NT2/D1 (cell line): ENCODE results near the gene TMPRSS2.

Experiments used
- DNase-seq: peaks from one replicate; pipeline ENCODE4 v3.0.0-alpha.2; 2011; ENCODE audit warnings: low read depth, low spot score
- H3K27me3 ChIP-seq: 2 replicates; pipeline ENCODE4 v1.6.0; 2011; ENCODE audit warnings: mild to moderate bottlenecking; ENCODE audit not compliant: insufficient read length, insufficient read depth
- H3K36me3 ChIP-seq: 2 replicates; pipeline ENCODE4 v1.6.1; 2011; ENCODE audit warnings: mild to moderate bottlenecking, low read length, mixed read lengths; ENCODE audit not compliant: insufficient read depth, insufficient read length
- H3K4me1 ChIP-seq: 2 replicates; pipeline ENCODE4 v1.5.1; 2011; ENCODE audit not compliant: insufficient read depth, insufficient read length
- H3K4me3 ChIP-seq: 2 replicates; pipeline ENCODE4 v1.5.1; 2011; ENCODE audit warnings: low read depth; ENCODE audit not compliant: insufficient read length
- H3K9ac ChIP-seq: 2 replicates; pipeline ENCODE4 v1.6.0; 2011; ENCODE audit warnings: low read depth; ENCODE audit not compliant: insufficient read length
- H3K9me3 ChIP-seq: 2 replicates; pipeline ENCODE4 v1.5.1; 2011; ENCODE audit warnings: mild to moderate bottlenecking, low read length; ENCODE audit not compliant: insufficient read depth
- SUZ12 ChIP-seq: IDR thresholded peaks from 2 replicates; pipeline ENCODE4 v1.6.1; 2011; ENCODE audit not compliant: insufficient read length, insufficient read depth; ENCODE audit errors: extremely low read depth
- YY1 ChIP-seq: IDR thresholded peaks from 2 replicates; pipeline ENCODE4 v1.6.1; 2011; ENCODE audit not compliant: insufficient read length, insufficient read depth
- ZNF274 ChIP-seq: IDR thresholded peaks from 2 replicates; pipeline ENCODE4 v1.6.1; 2011; ENCODE audit warnings: mild to moderate bottlenecking, low read depth, low read length

TMPRSS2 gene

DNA sequence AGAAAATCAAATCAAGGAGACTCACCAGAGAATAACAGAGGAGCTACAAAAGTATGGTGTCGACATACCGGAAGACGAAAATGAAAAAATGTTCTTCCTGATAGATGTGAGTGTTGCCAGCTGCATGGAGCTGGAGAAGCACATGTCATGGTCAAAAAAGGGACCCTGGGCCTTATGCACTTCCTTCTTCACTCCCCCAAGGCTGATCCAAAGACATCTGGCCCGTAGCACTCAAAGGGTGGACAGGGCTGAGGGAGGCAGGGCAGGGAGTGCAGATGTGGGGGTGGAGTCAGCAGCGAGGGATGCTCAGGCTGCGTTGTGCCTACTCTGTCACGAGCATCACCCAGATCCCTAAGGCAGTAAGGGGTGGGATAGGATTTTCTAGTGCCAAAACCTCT lies 62.5 kb downstream of the TMPRSS2 start:
- no peak overlapping the region for H3K9ac ChIP-seq
- H3K27me3 ChIP-seq, result no peaks in the 10 kb centered on the region
- no peaks in the 10 kb centered on the region for H3K4me1 ChIP-seq
- no peak overlapping the region for H3K4me3 ChIP-seq
- H3K36me3 ChIP-seq, result no peaks in the 10 kb centered on the region
- no peak for TF ChIP-seq ZNF274
- no peak for TF ChIP-seq SUZ12
- no peak for TF ChIP-seq YY1
- no peaks in the 10 kb centered on the region for H3K9me3 ChIP-seq
- no peak for DNase-seq

DNA sequence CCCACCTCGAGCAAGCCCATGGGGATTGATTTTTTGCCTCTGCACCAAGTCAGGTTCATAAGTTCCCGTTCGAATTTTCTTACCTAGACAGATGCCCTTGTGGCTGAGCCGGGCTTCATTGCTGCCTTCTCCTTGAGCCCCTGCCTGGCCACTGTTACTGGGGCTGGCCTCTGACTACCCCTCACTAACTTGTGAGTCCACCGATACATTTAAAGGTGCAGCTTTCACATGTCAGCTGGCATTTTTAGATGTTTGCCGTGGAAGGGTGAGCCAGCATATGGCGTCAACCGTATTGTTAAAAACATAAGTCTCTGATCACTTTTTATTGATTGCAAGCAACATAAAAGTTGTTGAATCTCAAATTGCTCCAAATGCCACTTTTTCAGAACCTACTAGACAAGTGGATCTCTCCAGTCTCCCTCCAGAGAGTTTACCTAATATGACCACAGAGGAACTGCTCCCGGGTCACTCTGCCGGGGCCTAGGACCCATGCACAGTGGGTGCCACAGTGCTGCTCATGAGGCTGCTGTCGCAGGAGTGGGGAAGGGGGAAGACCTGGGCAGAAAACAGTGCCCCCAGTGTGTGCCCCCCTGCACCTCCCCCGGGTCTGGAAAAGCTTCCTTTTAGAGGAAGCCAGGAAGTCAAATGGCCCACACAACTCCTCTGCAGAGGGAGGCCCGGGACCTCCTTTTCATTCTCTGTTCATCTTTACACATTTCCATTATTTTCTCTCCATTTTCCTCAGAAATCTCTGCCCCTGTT lies 63.1 kb downstream of the TMPRSS2 start:
- no peak overlapping the region for H3K9ac ChIP-seq
- H3K9me3 ChIP-seq, result no peaks in the 10 kb centered on the region
- no peaks in the 10 kb centered on the region for H3K27me3 ChIP-seq
- H3K4me1 ChIP-seq, result no peaks in the 10 kb centered on the region
- no peaks in the 10 kb centered on the region for H3K36me3 ChIP-seq
- DNase-seq, result no peak
- H3K4me3 ChIP-seq, result no peak overlapping the region
- TF ChIP-seq YY1 (no peak), SUZ12 (no peak), ZNF274 (no peak)

DNA sequence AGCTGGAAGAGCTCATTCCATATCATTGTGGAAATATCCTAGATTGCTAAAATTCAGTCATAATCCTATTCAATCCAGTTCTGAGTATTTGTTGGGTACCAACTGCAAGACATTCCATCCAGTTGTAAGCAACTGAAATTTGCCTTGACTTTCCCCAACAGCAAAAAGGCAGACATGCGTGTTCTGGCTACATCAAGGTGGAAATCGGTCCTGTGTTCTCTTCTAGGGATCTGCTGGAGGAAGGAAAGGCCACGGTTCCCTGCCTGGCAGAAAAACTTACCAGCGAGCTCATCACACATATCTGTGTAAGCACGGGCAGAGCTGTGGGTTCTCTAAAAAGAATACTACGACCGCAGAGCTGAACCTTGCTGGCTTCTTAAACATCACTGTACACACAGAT lies 64.4 kb downstream of the TMPRSS2 start:
- Histone ChIP-seq H3K9ac (no peak overlapping the region), H3K4me3 (no peak overlapping the region), H3K4me1 (no peaks in the 10 kb centered on the region), H3K27me3 (no peaks in the 10 kb centered on the region), H3K9me3 (no peaks in the 10 kb centered on the region), H3K36me3 (no peaks in the 10 kb centered on the region)
- no peak for TF ChIP-seq ZNF274
- TF ChIP-seq YY1, result no peak
- TF ChIP-seq SUZ12, result no peak
- no peak for DNase-seq

DNA sequence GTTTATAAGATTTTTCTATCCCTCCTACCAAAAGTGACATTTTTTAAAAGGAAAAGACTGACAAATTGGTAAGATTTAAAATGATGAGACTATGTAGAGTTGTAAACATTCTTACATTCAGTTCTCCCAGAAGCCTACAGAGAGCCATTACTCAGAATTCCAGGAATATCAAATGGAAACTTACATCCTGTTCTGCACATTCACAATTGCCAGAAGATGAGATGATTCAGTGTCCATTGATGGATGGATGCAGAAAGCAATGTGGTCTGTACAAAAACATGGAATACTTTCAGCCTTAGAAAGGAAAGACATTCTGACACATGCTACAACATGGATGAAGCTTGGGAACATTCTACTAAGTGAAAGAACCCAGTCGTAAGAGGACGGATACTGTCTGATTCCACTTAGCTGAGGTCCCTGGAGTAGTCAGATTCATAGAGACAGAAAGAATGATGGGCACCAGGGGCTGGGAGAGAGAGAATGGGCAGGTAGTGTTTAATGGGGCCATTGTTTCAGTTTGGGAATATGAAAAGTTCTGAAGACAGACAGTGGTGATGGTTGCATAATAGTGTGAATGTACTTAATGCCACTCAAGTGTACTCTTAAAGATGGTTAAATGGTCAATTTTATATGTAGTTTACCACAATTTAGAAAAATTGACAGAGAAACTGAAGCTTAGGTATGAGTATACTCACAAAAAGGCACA lies 65.3 kb downstream of the TMPRSS2 start:
- no peak for TF ChIP-seq ZNF274
- TF ChIP-seq SUZ12, result no peak
- no peak for DNase-seq
- H3K27me3 ChIP-seq, result no peaks in the 10 kb centered on the region
- peaks cover 2% of the 10 kb centered on the region for H3K4me1 ChIP-seq
- H3K9me3 ChIP-seq, result no peaks in the 10 kb centered on the region
- no peaks in the 10 kb centered on the region for H3K36me3 ChIP-seq
- no peak overlapping the region for H3K4me3 ChIP-seq
- no peak overlapping the region for H3K9ac ChIP-seq

DNA sequence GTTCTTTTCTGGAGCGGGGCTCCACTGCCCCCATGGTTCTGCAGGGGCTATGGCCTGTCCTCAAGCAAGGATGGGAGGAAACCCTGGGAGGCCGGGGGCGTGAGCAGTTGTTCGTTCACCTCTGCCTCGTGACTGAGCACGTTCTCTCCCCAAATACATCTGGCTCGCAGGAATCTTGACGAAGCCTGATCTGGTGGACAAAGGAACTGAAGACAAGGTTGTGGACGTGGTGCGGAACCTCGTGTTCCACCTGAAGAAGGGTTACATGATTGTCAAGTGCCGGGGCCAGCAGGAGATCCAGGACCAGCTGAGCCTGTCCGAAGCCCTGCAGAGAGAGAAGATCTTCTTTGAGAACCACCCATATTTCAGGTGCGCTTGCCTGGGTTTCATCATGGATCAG lies 66.4 kb downstream of the TMPRSS2 start:
- no peak for DNase-seq
- no peaks in the 10 kb centered on the region for H3K27me3 ChIP-seq
- no peak overlapping the region for H3K9ac ChIP-seq
- H3K36me3 ChIP-seq, result peaks cover 3% of the 10 kb centered on the region
- no peaks in the 10 kb centered on the region for H3K9me3 ChIP-seq
- no peak overlapping the region for H3K4me3 ChIP-seq
- TF ChIP-seq ZNF274 (no peak), SUZ12 (no peak), YY1 (no peak)
- peaks cover 2% of the 10 kb centered on the region for H3K4me1 ChIP-seq

DNA sequence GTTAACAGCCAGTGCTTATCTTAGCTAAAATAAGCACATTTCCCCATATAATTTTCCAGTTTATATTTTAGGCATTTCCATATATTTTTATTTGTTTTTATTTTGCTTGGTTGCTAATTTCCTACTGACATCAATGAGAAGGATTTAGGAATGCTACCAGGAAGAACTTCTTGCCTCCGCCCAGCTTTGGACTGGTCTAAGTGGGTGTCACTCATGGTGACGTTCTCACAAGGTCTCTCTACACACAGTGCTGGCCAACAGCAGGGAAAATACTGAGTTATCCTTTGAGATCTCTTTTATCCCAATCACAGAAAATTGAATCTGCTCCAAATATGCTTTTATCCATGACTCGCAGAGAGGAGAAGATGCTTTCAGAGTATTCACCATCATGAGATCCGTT lies 68.7 kb downstream of the TMPRSS2 start:
- H3K27me3 ChIP-seq, result no peaks in the 10 kb centered on the region
- H3K36me3 ChIP-seq, result peaks cover 3% of the 10 kb centered on the region
- no peak overlapping the region for H3K9ac ChIP-seq
- peaks cover 14% of the 10 kb centered on the region; the same call in 1 of the 2 replicates for H3K9me3 ChIP-seq
- H3K4me1 ChIP-seq, result peaks cover 2% of the 10 kb centered on the region
- no peak for TF ChIP-seq ZNF274
- TF ChIP-seq SUZ12, result no peak
- TF ChIP-seq YY1, result no peak
- no peak overlapping the region for H3K4me3 ChIP-seq
- no peak for DNase-seq

DNA sequence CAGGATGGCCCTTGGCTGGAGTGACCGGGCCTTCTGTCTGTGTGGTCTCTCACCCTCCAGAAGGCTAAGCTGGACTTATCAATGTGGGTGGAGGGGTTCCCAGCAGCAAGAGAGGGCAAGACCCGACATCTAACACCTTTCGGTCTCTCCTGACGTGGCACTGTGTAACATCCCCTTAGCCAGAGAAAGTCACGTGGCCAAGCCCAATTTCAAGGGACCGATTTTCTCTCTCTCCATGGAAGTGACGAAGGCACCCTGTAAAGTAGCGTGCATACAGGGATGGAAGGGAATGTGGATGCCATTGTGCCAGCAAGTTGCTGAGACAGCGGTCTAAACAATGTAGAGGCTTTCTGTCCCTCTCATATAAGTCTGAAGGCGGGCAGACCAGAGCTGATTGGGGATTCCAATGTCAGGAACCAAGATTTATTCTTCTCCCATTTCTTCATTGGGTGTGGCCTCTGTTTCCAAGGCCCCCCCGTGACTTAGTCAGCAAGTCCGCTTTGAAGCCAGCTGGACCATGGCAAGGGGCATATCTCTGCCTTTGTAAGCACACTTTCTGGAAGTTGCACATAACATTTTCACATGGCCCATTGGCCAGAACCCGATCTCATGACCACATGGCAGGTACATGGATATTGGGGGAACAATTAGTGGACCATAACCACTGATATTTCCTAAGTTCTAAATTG lies 69.4 kb downstream of the TMPRSS2 start:
- DNase-seq, result no peak
- H3K27me3 ChIP-seq, result no peaks in the 10 kb centered on the region
- peaks cover 3% of the 10 kb centered on the region for H3K36me3 ChIP-seq
- TF ChIP-seq SUZ12 (no peak), ZNF274 (no peak), YY1 (no peak)
- peaks cover 14% of the 10 kb centered on the region; the same call in 1 of the 2 replicates for H3K9me3 ChIP-seq
- no peak overlapping the region for H3K4me3 ChIP-seq
- peaks cover 2% of the 10 kb centered on the region for H3K4me1 ChIP-seq
- no peak overlapping the region for H3K9ac ChIP-seq
